Activated CD4-positive, alpha-beta T cell treated with anti-CD3 and anti-CD28 coated beads, Interleukin-2, amount 10 ng/mL, durations not matched to agents 7 days and 5 days (primary cell): ENCODE results near the gene FTCD. TPM values are rescaled to one million over a fixed set of nuclear protein-coding genes. Genes with fewer than 3 reads are reported as not detected.
"Not testable (repeated sequence)": the region's sequence is repeated elsewhere in the genome, so short reads cannot be mapped to it uniquely, and the experiment has no call there.

Experiments
- CTCF ChIA-PET: fragments of 350-600 bp; sonication (Branson Sonifier 250); formaldehyde crosslinking; loops from one replicate; lab custom pipeline; 2021; ENCODE audit warnings: antibody characterized with exemption; lab: Charles Lee
- POLR2A ChIA-PET: fragments of 350-600 bp; sonication (Branson Sonifier 250); formaldehyde crosslinking; loops from one replicate; lab custom pipeline; 2021; ENCODE audit warnings: antibody characterized with exemption; lab: Charles Lee
- DNase-seq: peaks from one replicate; pipeline ENCODE4 v3.0.0-alpha.2; 2020
- H3K27ac Mint-ChIP-seq: one replicate; pipeline ENCODE4 v1.8.0; 2021; ENCODE audit warnings: mild to moderate bottlenecking, moderate library complexity, mixed read lengths
- H3K27me3 Mint-ChIP-seq: one replicate; pipeline ENCODE4 v1.8.0; 2021; ENCODE audit warnings: mixed read lengths
- H3K36me3 Mint-ChIP-seq: one replicate; pipeline ENCODE4 v1.8.0; 2021; ENCODE audit warnings: low read depth, mixed read lengths
- H3K4me1 Mint-ChIP-seq: one replicate; pipeline ENCODE4 v1.8.0; 2021; ENCODE audit warnings: mixed read lengths
- H3K4me3 Mint-ChIP-seq: one replicate; pipeline ENCODE4 v1.8.0; 2021; ENCODE audit warnings: mild to moderate bottlenecking, moderate library complexity, mixed read lengths
- H3K9me3 Mint-ChIP-seq: one replicate; pipeline ENCODE4 v1.8.0; 2021; ENCODE audit warnings: mixed read lengths
- total RNA-seq, 2 experiments: library from RNA; stranded (reverse); gene quantifications; one replicate each; pipeline ENCODE4 v1.2.3, GENCODE V29; 2021

The FTCD gene
- total RNA-seq, 2 experiments from 2014 or later, result not detected

DNA sequence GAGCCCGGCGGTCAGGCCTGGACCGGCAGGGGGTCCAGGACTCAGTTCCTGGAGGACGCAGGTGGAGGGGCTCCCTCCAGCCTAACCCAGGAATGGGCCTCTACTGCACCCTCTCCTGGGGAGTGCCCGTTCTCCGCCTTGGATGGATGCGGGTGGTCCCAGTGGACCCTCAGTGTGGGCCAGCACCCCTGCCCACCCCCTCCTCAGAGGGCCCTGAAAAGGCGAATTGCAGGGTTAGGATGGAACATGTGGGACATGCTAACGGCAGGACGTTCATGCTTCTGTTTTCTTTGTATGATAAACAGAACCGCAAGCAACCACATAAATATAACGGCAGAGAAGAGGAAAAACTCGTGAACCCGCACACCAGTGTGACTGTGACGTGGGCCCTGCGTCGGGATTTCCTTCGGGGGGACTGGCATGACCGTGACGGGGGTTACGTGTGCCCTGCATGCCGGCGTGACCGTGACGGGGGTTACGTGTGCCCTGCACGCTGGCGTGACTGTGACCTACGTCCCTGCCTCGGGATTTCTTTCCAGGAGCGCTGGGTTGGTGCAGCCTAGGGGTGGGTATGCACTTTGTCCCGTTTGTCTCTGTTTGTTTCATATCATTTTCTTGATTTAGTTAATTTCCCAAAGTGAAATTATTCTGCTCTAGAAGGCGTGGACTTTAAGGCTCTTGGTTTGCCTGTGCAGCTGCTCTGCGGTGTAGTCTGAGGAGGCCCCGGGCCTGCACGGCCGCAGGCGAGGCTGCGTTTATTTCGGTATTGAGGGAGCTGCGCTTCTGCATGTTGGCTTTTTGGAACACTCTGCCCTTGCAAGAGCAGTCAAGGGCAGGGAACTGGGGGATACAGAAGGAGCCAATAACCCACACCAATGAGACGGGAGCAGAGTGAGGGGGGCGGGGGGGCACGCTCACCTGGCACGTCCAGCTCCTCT is 3.1 kb downstream of the FTCD start:
- no peaks in the 10 kb centered on the region for H3K4me1 Mint-ChIP-seq
- no peak for DNase-seq
- no peak overlapping the region for H3K27ac Mint-ChIP-seq
- H3K9me3 Mint-ChIP-seq, result no peaks in the 10 kb centered on the region
- H3K27me3 Mint-ChIP-seq, result no peaks in the 10 kb centered on the region
- H3K4me3 Mint-ChIP-seq, result no peak overlapping the region
- POLR2A ChIA-PET, result no interaction called here
- CTCF ChIA-PET, result interaction anchor here (0.6 to 2.7 kb wide), 6 partner anchors 9 to 405 kb away, joined by 3 to 24 read pairs (median 4); no protein-coding TSS in a partner anchor
- H3K36me3 Mint-ChIP-seq, result no peaks in the 10 kb centered on the region

GRCh38 chr21:46151261-46151988 is 4.0 kb downstream of the FTCD start:
- Mint-ChIP-seq H3K27me3 (no peaks in the 10 kb centered on the region), H3K9me3 (no peaks in the 10 kb centered on the region), H3K36me3 (no peaks in the 10 kb centered on the region), H3K27ac (no peak overlapping the region), H3K4me1 (no peaks in the 10 kb centered on the region), H3K4me3 (no peak overlapping the region)
- DNase-seq, result no peak
- POLR2A ChIA-PET, result no interaction called here
- CTCF ChIA-PET, result no interaction called here

DNA sequence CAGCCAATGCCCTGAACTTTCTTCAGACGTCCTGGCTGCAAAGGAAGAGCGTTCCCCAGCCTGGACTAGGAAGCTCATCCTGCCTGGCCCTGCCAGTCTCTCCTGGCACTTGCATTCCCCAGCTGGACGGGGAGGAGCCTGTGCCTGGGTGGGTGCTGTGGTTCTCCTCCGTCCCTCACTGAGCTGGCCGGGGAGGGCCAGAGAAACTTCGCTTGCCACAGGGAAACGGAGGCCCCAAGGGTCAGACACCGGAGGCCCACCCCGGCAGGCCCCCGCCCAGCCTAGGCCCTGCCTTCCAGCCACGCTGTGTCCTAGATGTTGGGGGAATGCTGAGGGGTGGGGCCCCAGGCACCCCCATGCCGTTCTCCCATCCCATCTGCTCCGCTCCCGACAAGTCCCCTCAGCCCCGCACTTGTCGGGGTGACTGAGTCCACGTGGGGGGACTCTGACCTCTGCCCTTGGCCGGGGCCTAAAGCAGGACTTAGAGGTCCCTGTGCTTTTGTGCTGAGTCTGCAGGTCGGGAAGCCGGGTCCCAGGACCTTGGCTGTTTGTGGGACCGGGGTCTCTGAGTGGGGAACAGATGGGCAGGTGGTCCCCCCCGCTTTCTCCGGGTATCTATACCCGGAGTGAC is 4.8 kb downstream of the FTCD start:
- no peaks in the 10 kb centered on the region for H3K36me3 Mint-ChIP-seq
- ChIA-PET POLR2A (no interaction called here), CTCF (no interaction called here)
- DNase-seq, result no peak
- no peak overlapping the region for H3K27ac Mint-ChIP-seq
- H3K4me1 Mint-ChIP-seq, result no peaks in the 10 kb centered on the region
- no peaks in the 10 kb centered on the region for H3K9me3 Mint-ChIP-seq
- no peak overlapping the region for H3K4me3 Mint-ChIP-seq
- no peaks in the 10 kb centered on the region for H3K27me3 Mint-ChIP-seq

DNA sequence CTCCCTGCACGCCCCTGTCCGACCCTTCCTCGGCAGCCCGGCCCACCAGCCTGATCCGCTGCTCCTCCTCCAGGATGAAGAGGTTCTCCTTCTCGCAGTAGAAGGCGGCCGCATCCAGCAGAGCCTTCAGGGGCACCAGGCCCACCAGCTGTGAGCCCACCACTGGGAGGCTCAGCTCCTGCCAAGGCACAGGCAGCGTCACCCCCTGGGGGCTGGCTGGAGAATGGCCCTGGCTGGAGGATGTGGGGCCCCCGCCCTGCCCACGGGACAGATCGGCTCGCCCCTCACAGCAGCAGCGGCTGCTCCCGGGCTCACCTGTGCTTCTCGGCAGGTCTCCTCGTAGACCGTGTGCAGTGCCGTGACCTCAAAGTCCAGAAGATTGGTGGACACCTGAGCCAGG is 5.3 kb downstream of the FTCD start:
- DNase-seq, result no peak
- H3K4me3 Mint-ChIP-seq, result no peak overlapping the region
- H3K4me1 Mint-ChIP-seq, result no peaks in the 10 kb centered on the region
- ChIA-PET CTCF (interaction anchor here (1.2 kb wide), 1 partner anchor 12 kb away, joined by 3 read pairs; no protein-coding TSS in a partner anchor), POLR2A (no interaction called here)
- H3K36me3 Mint-ChIP-seq, result no peaks in the 10 kb centered on the region
- H3K9me3 Mint-ChIP-seq, result no peaks in the 10 kb centered on the region
- no peaks in the 10 kb centered on the region for H3K27me3 Mint-ChIP-seq
- H3K27ac Mint-ChIP-seq, result no peak overlapping the region

DNA sequence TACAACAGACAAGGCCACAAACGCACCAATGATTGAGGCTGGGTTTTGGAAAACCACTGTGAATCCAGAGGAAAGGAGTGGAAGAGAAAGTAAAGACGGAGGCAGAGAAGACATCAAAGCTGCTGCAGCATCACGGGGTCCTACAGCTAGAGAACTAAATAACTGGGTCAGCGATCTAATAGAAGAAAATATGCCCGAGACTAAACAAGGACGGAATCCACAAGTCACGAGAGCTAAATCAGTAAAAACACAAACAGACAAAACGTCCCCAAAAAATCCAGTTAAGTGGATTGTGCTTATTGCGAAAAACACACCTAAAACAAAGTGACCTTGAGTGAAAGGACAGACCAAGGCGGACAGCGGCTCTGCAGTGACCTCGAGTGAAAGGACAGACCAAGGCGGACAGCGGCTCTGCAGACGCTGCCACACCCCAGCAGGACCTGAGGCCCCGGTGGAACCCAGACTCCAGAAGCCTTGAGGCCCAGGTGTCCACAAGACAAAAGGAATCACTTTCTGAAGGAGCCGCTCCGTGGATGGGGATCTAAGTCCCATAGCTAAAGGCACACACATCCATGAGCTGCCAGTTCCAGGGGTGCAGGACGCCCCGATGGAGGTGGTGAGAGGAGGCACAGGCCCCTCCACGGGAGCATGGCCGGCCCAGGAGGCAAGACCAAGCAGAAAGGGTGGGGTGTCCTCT is 6.0 kb downstream of the FTCD start:
- DNase-seq, result no peak
- no peak overlapping the region for H3K4me3 Mint-ChIP-seq
- H3K4me1 Mint-ChIP-seq, result peaks cover 3% of the 10 kb centered on the region
- no peaks in the 10 kb centered on the region for H3K27me3 Mint-ChIP-seq
- ChIA-PET CTCF (interaction anchor here (1.2 kb wide), 1 partner anchor 12 kb away, joined by 3 read pairs; no protein-coding TSS in a partner anchor), POLR2A (no interaction called here)
- H3K36me3 Mint-ChIP-seq, result no peaks in the 10 kb centered on the region
- H3K27ac Mint-ChIP-seq, result no peak overlapping the region
- no peaks in the 10 kb centered on the region for H3K9me3 Mint-ChIP-seq

- Mint-ChIP-seq H3K9me3 (no peaks in the 10 kb centered on the region), H3K36me3 (no peaks in the 10 kb centered on the region), H3K4me3 (no peak overlapping the region), H3K27ac (no peak overlapping the region), H3K4me1 (peaks cover 10% of the 10 kb centered on the region), H3K27me3 (no peaks in the 10 kb centered on the region)
- no peak for DNase-seq
- CTCF ChIA-PET, result interaction anchor here (0.6 kb wide), 1 partner anchor 12 kb away, joined by 3 read pairs; no protein-coding TSS in a partner anchor
- POLR2A ChIA-PET, result no interaction called here
These were observed 7.3 kb downstream of the FTCD start for GRCh38 chr21:46148106-46148505.

- H3K4me1 Mint-ChIP-seq, result peaks cover 10% of the 10 kb centered on the region
- H3K27me3 Mint-ChIP-seq, H3K4me3 Mint-ChIP-seq, H3K9me3 Mint-ChIP-seq, POLR2A ChIA-PET, CTCF ChIA-PET, H3K36me3 Mint-ChIP-seq, H3K27ac Mint-ChIP-seq: not testable (repeated sequence)
- DNase-seq, result peak; percentile 60
These were observed 8.0 kb downstream of the FTCD start for GRCh38 chr21:46147429-46147828.

DNA sequence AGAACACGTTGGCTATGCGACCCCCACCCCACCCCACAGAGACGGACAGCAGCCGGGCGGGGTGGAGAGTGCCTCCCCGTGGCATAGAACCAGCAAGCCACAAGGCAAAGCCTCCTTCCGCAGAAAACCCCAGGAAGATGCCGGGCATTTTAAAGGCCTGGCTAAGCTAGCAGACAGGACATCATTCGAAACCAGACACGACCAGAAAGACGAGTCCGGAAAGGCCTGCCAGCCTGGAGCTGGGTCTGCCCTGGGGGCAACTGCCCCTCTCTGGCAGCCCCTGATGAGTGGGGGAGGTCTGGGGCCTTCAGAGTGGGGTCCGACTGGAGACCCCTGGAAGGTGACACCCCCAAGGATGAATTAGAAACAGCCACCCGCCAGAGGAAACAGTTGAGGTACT is 8.5 kb downstream of the FTCD start:
- Mint-ChIP-seq H3K36me3 (no peaks in the 10 kb centered on the region), H3K4me3 (no peak overlapping the region), H3K9me3 (peaks cover 2% of the 10 kb centered on the region), H3K4me1 (peaks cover 10% of the 10 kb centered on the region), H3K27ac (no peak overlapping the region), H3K27me3 (no peaks in the 10 kb centered on the region)
- CTCF ChIA-PET, result no interaction called here
- POLR2A ChIA-PET, result no interaction called here
- DNase-seq, result no peak

DNA sequence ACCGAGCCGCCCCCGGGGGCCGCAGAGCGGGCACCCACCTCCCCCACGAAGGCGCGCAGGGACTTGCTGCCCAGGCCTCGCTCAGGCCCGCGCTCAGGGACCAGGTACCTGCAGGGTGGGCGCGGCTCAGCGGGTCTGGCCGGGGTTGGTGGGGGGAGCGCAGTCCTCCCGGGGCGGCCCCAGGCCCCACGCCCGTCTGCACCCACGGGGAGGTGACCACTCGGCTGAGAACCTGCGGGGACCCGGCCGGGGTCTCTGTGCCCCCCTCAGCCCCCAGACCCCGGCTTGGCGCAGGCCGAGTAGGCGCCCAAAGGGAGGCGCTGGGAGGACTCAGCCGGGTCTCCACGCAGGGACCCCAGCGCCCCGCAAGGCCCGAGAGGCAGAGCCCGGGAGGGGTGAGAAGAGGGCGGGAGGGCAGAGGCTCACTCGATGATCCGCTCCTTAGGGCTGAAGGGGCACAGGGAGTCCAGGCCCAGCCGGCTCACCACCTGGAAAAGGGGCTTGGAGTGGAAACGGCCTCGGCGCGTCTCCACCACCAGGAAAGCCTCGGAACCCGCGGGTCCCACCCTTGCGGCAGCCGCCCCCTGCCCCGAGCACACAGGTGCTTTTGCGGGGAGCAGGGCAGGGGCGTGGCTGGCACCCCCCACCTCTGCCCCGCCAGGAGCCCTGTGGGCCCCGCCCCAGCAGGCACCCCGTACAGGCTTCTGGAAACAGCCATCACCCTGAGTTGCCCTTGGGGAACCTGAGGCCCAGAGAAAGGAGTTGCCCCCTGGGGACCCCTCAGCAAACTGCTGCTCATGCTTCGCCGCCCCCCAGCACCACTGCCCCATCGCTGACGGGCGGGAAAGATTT is 9.3 kb downstream of the FTCD start:
- no peak for DNase-seq
- Mint-ChIP-seq H3K9me3 (peaks cover 2% of the 10 kb centered on the region), H3K27me3 (no peaks in the 10 kb centered on the region), H3K36me3 (no peaks in the 10 kb centered on the region), H3K4me3 (no peak overlapping the region), H3K27ac (no peak overlapping the region), H3K4me1 (peaks cover 10% of the 10 kb centered on the region)
- ChIA-PET POLR2A (no interaction called here), CTCF (no interaction called here)

GRCh38 chr21:46145159-46145839 is 10.1 kb downstream of the FTCD start:
- Mint-ChIP-seq H3K27ac (no peak overlapping the region), H3K4me3 (no peak overlapping the region)

GRCh38 chr21:46144464-46145070 is 10.8 kb downstream of the FTCD start:
- H3K4me3 Mint-ChIP-seq, result no peak overlapping the region
- no peak for DNase-seq
- POLR2A ChIA-PET, result no interaction called here

More at GRCh38 chr21:46145159-46145839, 10.1 kb downstream of the FTCD start:
- H3K27me3 Mint-ChIP-seq, result no peaks in the 10 kb centered on the region
- H3K4me1 Mint-ChIP-seq, result peaks cover 10% of the 10 kb centered on the region
- no peaks in the 10 kb centered on the region for H3K36me3 Mint-ChIP-seq
- no peak for DNase-seq
- CTCF ChIA-PET, result no interaction called here
- POLR2A ChIA-PET, result no interaction called here
- peaks cover 2% of the 10 kb centered on the region for H3K9me3 Mint-ChIP-seq

More at GRCh38 chr21:46144464-46145070, 10.8 kb downstream of the FTCD start:
- Mint-ChIP-seq H3K9me3 (peaks cover 2% of the 10 kb centered on the region), H3K4me1 (peaks cover 10% of the 10 kb centered on the region), H3K36me3 (no peaks in the 10 kb centered on the region), H3K27ac (peak overlapping the region; percentile 84), H3K27me3 (no peaks in the 10 kb centered on the region)
- CTCF ChIA-PET, result interaction anchor here (0.8 to 3.1 kb wide), 4 partner anchors 9 to 488 kb away, joined by 3 to 24 read pairs (median 4); no protein-coding TSS in a partner anchor
